SU-DHL-6 (cell line): ENCODE results near the gene DDX52.

Experiments
- H2AFZ ChIP-seq: fragments of 200-600 bp; sonication (generic); 2 replicates; pipeline ENCODE4 v1.6.1; 2014; ENCODE audit warnings: low read depth, mild to moderate bottlenecking, moderate library complexity, mixed read lengths, antibody characterized with exemption, low read length; ENCODE audit not compliant: severe bottlenecking
- H3F3A ChIP-seq: fragments of 200-600 bp; shearing (Covaris generic); 2 replicates; pipeline ENCODE4 v1.6.0; 2016; ENCODE audit warnings: antibody characterized with exemption, mild to moderate bottlenecking; ENCODE audit not compliant: insufficient read depth
- H3K27ac ChIP-seq: fragments of 200-600 bp; sonication (generic); 2 replicates; pipeline ENCODE4 v1.5.1; 2016; ENCODE audit warnings: low read depth, mild to moderate bottlenecking, low read length, moderate library complexity, mixed read lengths
- H3K27me3 ChIP-seq: fragments of 200-600 bp; sonication (generic), shearing (Covaris generic); 2 replicates; pipeline ENCODE4 v1.6.0; 2014; ENCODE audit warnings: mild to moderate bottlenecking, low read length
- H3K36me3 ChIP-seq: fragments of 200-600 bp; sonication (generic); 2 replicates; pipeline ENCODE4 v1.6.1; 2014; ENCODE audit warnings: mild to moderate bottlenecking, low read length, mixed read lengths
- H3K4me2 ChIP-seq: fragments of 300-600, 200-600 bp; shearing (Covaris generic), sonication (generic); 2 replicates; pipeline ENCODE4 v1.6.0; 2014; ENCODE audit warnings: low read length, low read depth, mild to moderate bottlenecking; ENCODE audit not compliant: poor library complexity, severe bottlenecking
- H3K4me3 ChIP-seq: fragments of 200-600 bp; sonication (generic); 2 replicates; pipeline ENCODE4 v1.5.1; 2014; ENCODE audit warnings: antibody characterized with exemption, low read length, mild to moderate bottlenecking, mixed read lengths; ENCODE audit not compliant: insufficient read depth, poor library complexity, severe bottlenecking
- H3K79me2 ChIP-seq: fragments of 200-600 bp; sonication (generic); 2 replicates; pipeline ENCODE4 v1.6.1; 2014; ENCODE audit warnings: mild to moderate bottlenecking, low read length, moderate library complexity; ENCODE audit not compliant: insufficient read depth
- H3K9ac ChIP-seq: fragments of 200-600 bp; sonication (generic); 2 replicates; pipeline ENCODE4 v1.7.0; 2014; ENCODE audit warnings: mild to moderate bottlenecking, low read length
- H3K9me2 ChIP-seq: fragments of 200-600 bp; sonication (generic); replicated peaks from 2 replicates; pipeline ENCODE4 v1.6.1; 2014; ENCODE audit warnings: low read length; ENCODE audit not compliant: insufficient read depth
- H3K9me3 ChIP-seq: fragments of 200-600 bp; sonication (generic); 2 replicates; pipeline ENCODE4 v1.6.1; 2014; ENCODE audit warnings: low read length, mixed read lengths; ENCODE audit not compliant: insufficient read depth
- H4K20me1 ChIP-seq: fragments of 200-600 bp; sonication (generic); 2 replicates; pipeline ENCODE4 v1.6.1; 2014; ENCODE audit warnings: low read depth, mild to moderate bottlenecking, antibody characterized with exemption, low read length, moderate library complexity, mixed read lengths
- CTCF ChIP-seq: fragments of 200-600 bp; sonication (generic); IDR thresholded peaks from one replicate; pipeline ENCODE4 v1.5.1; 2017; ENCODE audit warnings: antibody characterized with exemption, mild to moderate bottlenecking, low read length, moderate library complexity; ENCODE audit not compliant: insufficient read depth, poor library complexity, severe bottlenecking
- EZH2phosphoT487 ChIP-seq: fragments of 200-600 bp; sonication (generic), shearing (Covaris generic); conservative IDR thresholded peaks from 2 replicates; pipeline ENCODE4 v1.6.1; 2018; ENCODE audit warnings: mild to moderate bottlenecking, antibody characterized with exemption, low read length, moderate library complexity, mixed read lengths

Gene DDX52

GRCh38 chr17:37650419-37651003 is 7.3 kb upstream of the DDX52 start:
- Histone ChIP-seq H3K9ac (no peak overlapping the region), H4K20me1 (no peaks in the 10 kb centered on the region), H3K36me3 (no peaks in the 10 kb centered on the region), H3K4me2 (no peak overlapping the region), H3K4me3 (no peak overlapping the region), H3K79me2 (no peaks in the 10 kb centered on the region), H3K9me3 (no peaks in the 10 kb centered on the region), H2AFZ (no peak overlapping the region), H3K9me2 (no peaks in the 10 kb centered on the region), H3K27me3 (no peaks in the 10 kb centered on the region), H3K27ac (no peak overlapping the region), H3F3A (no peaks in the 10 kb centered on the region)
- TF ChIP-seq CTCF (peak; percentile 15), EZH2phosphoT487 (no peak)

- TF ChIP-seq CTCF (no peak), EZH2phosphoT487 (no peak)
- H3K79me2 ChIP-seq, result no peaks in the 10 kb centered on the region
- H4K20me1 ChIP-seq, result no peaks in the 10 kb centered on the region
- H3K9ac ChIP-seq, result no peak overlapping the region
- H3K27ac ChIP-seq, result no peak overlapping the region
- no peak overlapping the region for H2AFZ ChIP-seq
- no peaks in the 10 kb centered on the region for H3K9me2 ChIP-seq
- no peak overlapping the region for H3K4me2 ChIP-seq
- no peak overlapping the region for H3K4me3 ChIP-seq
- no peaks in the 10 kb centered on the region for H3K36me3 ChIP-seq
- no peaks in the 10 kb centered on the region for H3K27me3 ChIP-seq
- no peaks in the 10 kb centered on the region for H3F3A ChIP-seq
- H3K9me3 ChIP-seq, result no peaks in the 10 kb centered on the region
Measured at GRCh38 chr17:37648555-37648954, 5.3 kb upstream of the DDX52 start.

- Histone ChIP-seq H4K20me1 (no peaks in the 10 kb centered on the region), H3K9me3 (no peaks in the 10 kb centered on the region), H3K79me2 (peaks cover 4% of the 10 kb centered on the region), H3K27me3 (no peaks in the 10 kb centered on the region), H3K9me2 (no peaks in the 10 kb centered on the region), H3K9ac (no peak overlapping the region), H3F3A (no peaks in the 10 kb centered on the region), H3K4me3 (no peak overlapping the region), H3K27ac (no peak overlapping the region), H2AFZ (no peak overlapping the region), H3K36me3 (no peaks in the 10 kb centered on the region), H3K4me2 (no peak overlapping the region)
- TF ChIP-seq EZH2phosphoT487 (no peak), CTCF (no peak)
Measured at GRCh38 chr17:37647856-37648255, 4.6 kb upstream of the DDX52 start.
